Measurements from ENCODE around the gene G3BP1. TPM values are rescaled to one million over a fixed set of nuclear protein-coding genes. Genes with fewer than 3 reads are reported as not detected.

G3BP1 gene
- total and polyA plus RNA-seq, 9 of the 15 experiments (the other 6 are each of a cell fraction or from before 2014, with no cell fraction given) = 54.7 to 264 (median 105) TPM

- TF ChIP-seq ZNF445 (CRISPR knock-in tag; IDR thresholded peaks at IDR 0.05; ENCODE audit: low read depth) (no peak), SUPT5H (IDR thresholded peaks at IDR 0.05) (peak; percentile 94), POLR2AphosphoS2 (IDR thresholded peaks at IDR 0.05; ENCODE audit: low read length) (0 out of 2 replicates have a peak, but pooled peaks have one; percentile 90), GABPA (tag; conservative IDR thresholded peaks at IDR 0.05; ENCODE audit: low read depth) (peak; percentile 93), NR4A1 (CRISPR knock-in tag; IDR thresholded peaks at IDR 0.05) (peak; percentile 18; the same call in 1 of the 2 replicates), NR4A1 (tag; IDR thresholded peaks at IDR 0.05) (no peak), POLR2H (tag; IDR thresholded peaks at IDR 0.05; ENCODE audit: low read depth) (peak; percentile 96), BHLHE40 (IDR thresholded peaks at IDR 0.05; ENCODE audit: low read length) (peak; percentile 90), FOXJ3 (CRISPR knock-in tag; IDR thresholded peaks at IDR 0.05) (no peak), MYBL2 (IDR thresholded peaks at IDR 0.05; ENCODE audit: low read depth) (no peak), MYBL2 (CRISPR knock-in tag; IDR thresholded peaks at IDR 0.05; ENCODE audit: borderline replicate concordance) (no peak)
- TF ChIP-seq, protein P1, sequence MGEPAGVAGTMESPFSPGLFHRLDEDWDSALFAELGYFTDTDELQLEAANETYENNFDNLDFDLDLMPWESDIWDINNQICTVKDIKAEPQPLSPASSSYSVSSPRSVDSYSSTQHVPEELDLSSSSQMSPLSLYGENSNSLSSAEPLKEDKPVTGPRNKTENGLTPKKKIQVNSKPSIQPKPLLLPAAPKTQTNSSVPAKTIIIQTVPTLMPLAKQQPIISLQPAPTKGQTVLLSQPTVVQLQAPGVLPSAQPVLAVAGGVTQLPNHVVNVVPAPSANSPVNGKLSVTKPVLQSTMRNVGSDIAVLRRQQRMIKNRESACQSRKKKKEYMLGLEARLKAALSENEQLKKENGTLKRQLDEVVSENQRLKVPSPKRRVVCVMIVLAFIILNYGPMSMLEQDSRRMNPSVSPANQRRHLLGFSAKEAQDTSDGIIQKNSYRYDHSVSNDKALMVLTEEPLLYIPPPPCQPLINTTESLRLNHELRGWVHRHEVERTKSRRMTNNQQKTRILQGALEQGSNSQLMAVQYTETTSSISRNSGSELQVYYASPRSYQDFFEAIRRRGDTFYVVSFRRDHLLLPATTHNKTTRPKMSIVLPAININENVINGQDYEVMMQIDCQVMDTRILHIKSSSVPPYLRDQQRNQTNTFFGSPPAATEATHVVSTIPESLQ (CRISPR knock-in tag; IDR thresholded peaks at IDR 0.05) = no peak; the same call in 1 of the 2 replicates
- TF ChIP-seq, protein P2, sequence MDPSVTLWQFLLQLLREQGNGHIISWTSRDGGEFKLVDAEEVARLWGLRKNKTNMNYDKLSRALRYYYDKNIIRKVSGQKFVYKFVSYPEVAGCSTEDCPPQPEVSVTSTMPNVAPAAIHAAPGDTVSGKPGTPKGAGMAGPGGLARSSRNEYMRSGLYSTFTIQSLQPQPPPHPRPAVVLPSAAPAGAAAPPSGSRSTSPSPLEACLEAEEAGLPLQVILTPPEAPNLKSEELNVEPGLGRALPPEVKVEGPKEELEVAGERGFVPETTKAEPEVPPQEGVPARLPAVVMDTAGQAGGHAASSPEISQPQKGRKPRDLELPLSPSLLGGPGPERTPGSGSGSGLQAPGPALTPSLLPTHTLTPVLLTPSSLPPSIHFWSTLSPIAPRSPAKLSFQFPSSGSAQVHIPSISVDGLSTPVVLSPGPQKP (CRISPR knock-in tag; IDR thresholded peaks at IDR 0.05) = no peak
- TF ChIP-seq, protein P3, sequence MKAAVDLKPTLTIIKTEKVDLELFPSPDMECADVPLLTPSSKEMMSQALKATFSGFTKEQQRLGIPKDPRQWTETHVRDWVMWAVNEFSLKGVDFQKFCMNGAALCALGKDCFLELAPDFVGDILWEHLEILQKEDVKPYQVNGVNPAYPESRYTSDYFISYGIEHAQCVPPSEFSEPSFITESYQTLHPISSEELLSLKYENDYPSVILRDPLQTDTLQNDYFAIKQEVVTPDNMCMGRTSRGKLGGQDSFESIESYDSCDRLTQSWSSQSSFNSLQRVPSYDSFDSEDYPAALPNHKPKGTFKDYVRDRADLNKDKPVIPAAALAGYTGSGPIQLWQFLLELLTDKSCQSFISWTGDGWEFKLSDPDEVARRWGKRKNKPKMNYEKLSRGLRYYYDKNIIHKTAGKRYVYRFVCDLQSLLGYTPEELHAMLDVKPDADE (conservative IDR thresholded peaks at IDR 0.05; ENCODE audit: control insufficient read depth, low read depth, low read length) = peak; percentile 50
These were observed at the start of gene G3BP1 (continued) for GRCh38 chr5:151771259-151772028.

Measured in K562 (cell line).